ENCODE results near the gene KRTAP10-4. TPM values are rescaled to one million over a fixed set of nuclear protein-coding genes. Genes with fewer than 3 reads are reported as not detected.

KRTAP10-4 gene
- total RNA-seq, 2 experiments from 2014 or later = not detected

GRCh38 chr21:44612029-44612486 is 38.5 kb downstream of the KRTAP10-4 start, which contains the start of gene KRTAP10-8:
KRTAP10-8 (plus strand) TSS chr21:44612079; CDS start chr21:44612101, 22 bp downstream.
- ATAC-seq (no peak), DNase-seq (no peak)
- Mint-ChIP-seq H3K9me3 (ENCODE audit: low read depth) (peaks cover 16% of the 10 kb centered on the region), H3K27me3 (peaks cover 6% of the 10 kb centered on the region), H3K36me3 (peaks cover 6% of the 10 kb centered on the region), H3K27ac (no peak within 1 kb of the TSS), H3K4me1 (no peaks in the 10 kb centered on the region), H3K4me3 (no peak within 1 kb of the TSS)
- CTCF ChIA-PET = no interaction called here

- CTCF ChIA-PET = no interaction called here
- no peak for ATAC-seq
- no peak overlapping the region for H3K4me3 Mint-ChIP-seq
- peaks cover 6% of the 10 kb centered on the region for H3K27me3 Mint-ChIP-seq
- no peak overlapping the region for H3K27ac Mint-ChIP-seq
- H3K4me1 Mint-ChIP-seq = no peaks in the 10 kb centered on the region
- H3K36me3 Mint-ChIP-seq = peaks cover 6% of the 10 kb centered on the region
- peaks cover 16% of the 10 kb centered on the region for H3K9me3 Mint-ChIP-seq (ENCODE audit: low read depth)
- no peak for DNase-seq
These were observed 39.2 kb downstream of the KRTAP10-4 start for GRCh38 chr21:44612669-44613229.

GRCh38 chr21:44613386-44614155 is 40.0 kb downstream of the KRTAP10-4 start:
- no peak overlapping the region for H3K27ac Mint-ChIP-seq
- H3K9me3 Mint-ChIP-seq (ENCODE audit: low read depth) = peaks cover 16% of the 10 kb centered on the region
- H3K4me3 Mint-ChIP-seq = no peak overlapping the region
- peaks cover 12% of the 10 kb centered on the region for H3K36me3 Mint-ChIP-seq
- ATAC-seq = no peak
- peaks cover 6% of the 10 kb centered on the region for H3K4me1 Mint-ChIP-seq
- DNase-seq = no peak
- H3K27me3 Mint-ChIP-seq = peaks cover 4% of the 10 kb centered on the region
- CTCF ChIA-PET = no interaction called here

- Mint-ChIP-seq H3K4me1 (peaks cover 12% of the 10 kb centered on the region), H3K27me3 (peaks cover 2% of the 10 kb centered on the region), H3K9me3 (ENCODE audit: low read depth) (peaks cover 14% of the 10 kb centered on the region), H3K27ac (no peak overlapping the region), H3K4me3 (no peak overlapping the region), H3K36me3 (peaks cover 18% of the 10 kb centered on the region)
- CTCF ChIA-PET = no interaction called here
- ATAC-seq (no peak), DNase-seq (no peak)
These were observed 40.7 kb downstream of the KRTAP10-4 start for GRCh38 chr21:44614161-44614631.

- Mint-ChIP-seq H3K9me3 (ENCODE audit: low read depth) (peaks cover 13% of the 10 kb centered on the region), H3K27me3 (no peaks in the 10 kb centered on the region), H3K4me3 (no peak overlapping the region), H3K27ac (no peak overlapping the region), H3K4me1 (peaks cover 19% of the 10 kb centered on the region), H3K36me3 (peaks cover 20% of the 10 kb centered on the region)
- CTCF ChIA-PET = no interaction called here
- ATAC-seq = no peak
- DNase-seq = no peak
These were observed 41.4 kb downstream of the KRTAP10-4 start for GRCh38 chr21:44614961-44615391.

GRCh38 chr21:44615466-44615865 is 41.9 kb downstream of the KRTAP10-4 start:
- ATAC-seq (no peak), DNase-seq (no peak)
- Mint-ChIP-seq H3K4me3 (no peak overlapping the region), H3K4me1 (peaks cover 21% of the 10 kb centered on the region), H3K9me3 (ENCODE audit: low read depth) (peaks cover 16% of the 10 kb centered on the region), H3K27me3 (no peaks in the 10 kb centered on the region), H3K36me3 (peaks cover 23% of the 10 kb centered on the region), H3K27ac (no peak overlapping the region)
- CTCF ChIA-PET = no interaction called here

GRCh38 chr21:44615911-44616590 is 42.5 kb downstream of the KRTAP10-4 start:
- H3K9me3 Mint-ChIP-seq (ENCODE audit: low read depth) = peaks cover 21% of the 10 kb centered on the region
- no peaks in the 10 kb centered on the region for H3K27me3 Mint-ChIP-seq
- CTCF ChIA-PET = no interaction called here
- peaks cover 21% of the 10 kb centered on the region for H3K4me1 Mint-ChIP-seq
- H3K36me3 Mint-ChIP-seq = peaks cover 28% of the 10 kb centered on the region
- DNase-seq (no peak), ATAC-seq (no peak)
- H3K4me3 Mint-ChIP-seq = no peak overlapping the region
- no peak overlapping the region for H3K27ac Mint-ChIP-seq

GRCh38 chr21:44616591-44616926 is 43.0 kb downstream of the KRTAP10-4 start:
- Mint-ChIP-seq H3K4me1 (peaks cover 21% of the 10 kb centered on the region), H3K4me3 (no peak overlapping the region), H3K36me3 (peaks cover 28% of the 10 kb centered on the region), H3K27me3 (no peaks in the 10 kb centered on the region), H3K9me3 (ENCODE audit: low read depth) (peaks cover 17% of the 10 kb centered on the region), H3K27ac (no peak overlapping the region)
- CTCF ChIA-PET = no interaction called here
- ATAC-seq = no peak
- no peak for DNase-seq

GRCh38 chr21:44617071-44617501 is 43.6 kb downstream of the KRTAP10-4 start:
- Mint-ChIP-seq H3K27ac (no peak overlapping the region), H3K27me3 (no peaks in the 10 kb centered on the region), H3K4me1 (peaks cover 21% of the 10 kb centered on the region), H3K9me3 (ENCODE audit: low read depth) (peaks cover 15% of the 10 kb centered on the region), H3K4me3 (no peak overlapping the region), H3K36me3 (peaks cover 28% of the 10 kb centered on the region)
- DNase-seq = no peak
- CTCF ChIA-PET = no interaction called here
- no peak for ATAC-seq

GRCh38 chr21:44618504-44618903 is 45.0 kb downstream of the KRTAP10-4 start:
- H3K36me3 Mint-ChIP-seq = peaks cover 30% of the 10 kb centered on the region
- peaks cover 20% of the 10 kb centered on the region for H3K9me3 Mint-ChIP-seq (ENCODE audit: low read depth)
- DNase-seq (no peak), ATAC-seq (peak; percentile 3)
- CTCF ChIA-PET = interaction anchor here (0.6 to 1.2 kb wide), 4 partner anchors 71 to 211 kb away, joined by 3 read pairs; no protein-coding TSS in a partner anchor
- peaks cover 21% of the 10 kb centered on the region for H3K4me1 Mint-ChIP-seq
- H3K27me3 Mint-ChIP-seq = no peaks in the 10 kb centered on the region
- H3K4me3 Mint-ChIP-seq = peak overlapping the region; percentile 25
- peak overlapping the region; percentile 82 for H3K27ac Mint-ChIP-seq

GRCh38 chr21:44618909-44619308 is 45.4 kb downstream of the KRTAP10-4 start:
- Mint-ChIP-seq H3K27me3 (no peaks in the 10 kb centered on the region), H3K9me3 (ENCODE audit: low read depth) (peaks cover 24% of the 10 kb centered on the region), H3K36me3 (peaks cover 33% of the 10 kb centered on the region), H3K4me1 (peaks cover 21% of the 10 kb centered on the region), H3K27ac (peak overlapping the region; percentile 82), H3K4me3 (peak overlapping the region; percentile 34)
- CTCF ChIA-PET = interaction anchor here (1.0 to 1.2 kb wide), 3 partner anchors 71 to 174 kb away, joined by 3 read pairs; no protein-coding TSS in a partner anchor
- DNase-seq (peak; percentile 82), ATAC-seq (peak; percentile 99)

GRCh38 chr21:44619886-44620285 is 46.4 kb downstream of the KRTAP10-4 start:
- H3K27me3 Mint-ChIP-seq = peaks cover 6% of the 10 kb centered on the region

GRCh38 chr21:44623575-44623974 is 50.0 kb downstream of the KRTAP10-4 start:
- Mint-ChIP-seq H3K4me3 (no peak overlapping the region), H3K4me1 (peaks cover 17% of the 10 kb centered on the region), H3K36me3 (peaks cover 35% of the 10 kb centered on the region), H3K27me3 (peaks cover 8% of the 10 kb centered on the region), H3K27ac (no peak overlapping the region), H3K9me3 (ENCODE audit: low read depth) (peaks cover 35% of the 10 kb centered on the region)
- no peak for DNase-seq
- ATAC-seq = no peak
- CTCF ChIA-PET = no interaction called here

More at GRCh38 chr21:44619886-44620285, 46.4 kb downstream of the KRTAP10-4 start:
- peaks cover 33% of the 10 kb centered on the region for H3K9me3 Mint-ChIP-seq (ENCODE audit: low read depth)
- H3K36me3 Mint-ChIP-seq = peaks cover 39% of the 10 kb centered on the region
- H3K27ac Mint-ChIP-seq = no peak overlapping the region
- ATAC-seq (no peak), DNase-seq (no peak)
- H3K4me1 Mint-ChIP-seq = peaks cover 21% of the 10 kb centered on the region
- no peak overlapping the region for H3K4me3 Mint-ChIP-seq
- CTCF ChIA-PET = no interaction called here
